HepG2 (cell line): Measurements from ENCODE around the gene RHBDD3. TPM values are rescaled to one million over a fixed set of nuclear protein-coding genes. Genes with fewer than 3 reads are reported as not detected.

ENCODE experiments used
- DR1 ChIP-seq: sonication (generic); formaldehyde crosslinking; IDR thresholded peaks from 2 replicates; pipeline ENCODE4 v1.8.0; 2021; ENCODE audit warnings: mild to moderate bottlenecking, missing genetic modification reagents, inconsistent platforms
- ELF3 ChIP-seq: IDR thresholded peaks from 2 replicates; pipeline ENCODE4 v1.6.1; 2016; ENCODE audit warnings: missing genetic modification reagents, missing compliant biosample characterization
- GATAD1 ChIP-seq: IDR thresholded peaks from 2 replicates; pipeline ENCODE4 v1.6.1; 2016; ENCODE audit warnings: missing genetic modification reagents, missing compliant biosample characterization
- GPBP1L1 ChIP-seq: sonication (generic); formaldehyde crosslinking; IDR thresholded peaks from 2 replicates; pipeline ENCODE4 v1.5.0; 2020; ENCODE audit warnings: mild to moderate bottlenecking, missing genetic modification reagents
- JUN ChIP-seq: sonication (generic); formaldehyde crosslinking; IDR thresholded peaks from 2 replicates; pipeline ENCODE4 v1.4.0; 2020; ENCODE audit warnings: mild to moderate bottlenecking, missing genetic modification reagents
- KLF15 ChIP-seq: sonication (generic); formaldehyde crosslinking; IDR thresholded peaks from 2 replicates; pipeline ENCODE4 v1.8.1; 2023; ENCODE audit warnings: borderline replicate concordance, mild to moderate bottlenecking, inconsistent platforms, missing genetic modification reagents, mixed read lengths
- MAZ ChIP-seq, 2 experiments: sonication (generic) in 1 of 2; formaldehyde crosslinking in 1 of 2; IDR thresholded peaks; 2 replicates each; pipeline versions ENCODE4 v1.5.0 to v1.6.1; 2012 to 2020; ENCODE audit warnings: low read depth in 2 of 2, mild to moderate bottlenecking in 2 of 2, borderline replicate concordance in 1 of 2, improper control_type of control experiment in 1 of 2, low read length in 1 of 2, missing genetic modification reagents in 1 of 2, moderate library complexity in 1 of 2
- MNT ChIP-seq: fragments of 450-650 bp; IDR thresholded peaks from 2 replicates; pipeline ENCODE4 v1.6.1; 2016
- MXD3 ChIP-seq: IDR thresholded peaks from 2 replicates; pipeline ENCODE4 v1.6.1; 2016; ENCODE audit warnings: mild to moderate bottlenecking, missing biosample characterization, missing genetic modification reagents
- NCOA2 ChIP-seq: sonication (generic); formaldehyde crosslinking; IDR thresholded peaks from 2 replicates; pipeline ENCODE4 v1.8.0; 2022; ENCODE audit warnings: inconsistent platforms
- NFRKB ChIP-seq: fragments of 450-650 bp; IDR thresholded peaks from 2 replicates; pipeline ENCODE4 v1.6.1; 2017
- PHF20 ChIP-seq: sonication (generic); formaldehyde crosslinking; IDR thresholded peaks from 2 replicates; pipeline ENCODE4 v1.5.0; 2020; ENCODE audit warnings: mild to moderate bottlenecking, missing genetic modification reagents
- SOX5 ChIP-seq: IDR thresholded peaks from 2 replicates; pipeline ENCODE4 v1.6.1; 2016; ENCODE audit warnings: borderline replicate concordance
- SRSF1 ChIP-seq: fragments of 200-400 bp; formaldehyde crosslinking; optimal IDR thresholded peaks from 2 replicates; pipeline ENCODE3; 2017; ENCODE audit warnings: mild to moderate bottlenecking, low read depth, low read length, moderate library complexity
- THRA ChIP-seq: sonication (generic); formaldehyde crosslinking; IDR thresholded peaks from 2 replicates; pipeline ENCODE4 v1.4.0; 2020; ENCODE audit warnings: missing genetic modification reagents, borderline replicate concordance
- ZNF281 ChIP-seq: sonication (generic); formaldehyde crosslinking; IDR thresholded peaks from 2 replicates; pipeline ENCODE4 v1.4.0; 2020; ENCODE audit warnings: missing genetic modification reagents, borderline replicate concordance
- ZNF331 ChIP-seq: sonication (generic); formaldehyde crosslinking; IDR thresholded peaks from 2 replicates; pipeline ENCODE4 v1.4.0; 2020; ENCODE audit warnings: missing genetic modification reagents
- ZNF674 ChIP-seq: sonication (generic); formaldehyde crosslinking; IDR thresholded peaks from 2 replicates; pipeline ENCODE4 v1.5.0; 2020; ENCODE audit warnings: low read depth, mild to moderate bottlenecking, missing genetic modification reagents
- ZNF784 ChIP-seq: sonication (generic); formaldehyde crosslinking; IDR thresholded peaks from 2 replicates; pipeline ENCODE4 v1.5.1; 2020; ENCODE audit warnings: missing genetic modification reagents, mild to moderate bottlenecking, borderline replicate concordance
- polyA plus RNA-seq, 8 experiments: library from polyadenylated mRNA; depleted of rRNA in 3 of 8; stranded (reverse) in 7 of 8; unstranded in 1 of 8; fragments of >200 nt; fragmentation: Illumina TruSeq in 4 of 8; extraction: Trizol in 4 of 8; gene quantifications; 2 replicates each; pipeline versions ENCODE4 v1.2.1 to v1.2.3, GENCODE V29; 2011 to 2016; ENCODE audit warnings: low read depth in 4 of 8, missing spikeins in 1 of 8, mixed read lengths in 1 of 8; ENCODE audit not compliant: insufficient read depth in 1 of 8
- total RNA-seq, 5 experiments: library from RNA; depleted of rRNA; stranded (reverse); fragments of >200 nt; fragmentation: Illumina TruSeq; extraction: Trizol; gene quantifications; 2 replicates each; pipeline ENCODE4 v1.2.3, GENCODE V29; 2016; ENCODE audit warnings: low read depth in 1 of 5

Gene RHBDD3
- total and polyA plus RNA-seq, 2 of the 13 experiments (the other 11 are each of a cell fraction or from before 2014, with no cell fraction given), result 12.1 to 26.7 TPM

- TF ChIP-seq PHF20 (no peak), NFRKB (no peak), THRA (peak; percentile 23; the same call in 1 of the 2 replicates), MXD3 (CRISPR knock-in tag) (0 out of 2 replicates have a peak, but pooled peaks have one; percentile 30), ZNF784 (CRISPR knock-in tag) (no peak), JUN (no peak), NCOA2 (CRISPR knock-in tag) (peak; percentile 21; the same call in 1 of the 2 replicates), GPBP1L1 (CRISPR knock-in tag) (no peak), SRSF1 (no peak), SOX5 (CRISPR knock-in tag) (peak; percentile 32; the same call in 1 of the 2 replicates), ZNF331 (CRISPR knock-in tag) (0 out of 2 replicates have a peak, but pooled peaks have one; percentile 10), KLF15 (CRISPR knock-in tag) (no peak; the same call in 1 of the 2 replicates), ZNF674 (CRISPR knock-in tag) (no peak), GATAD1 (no peak), MAZ (IDR thresholded peaks at IDR 0.05; ENCODE audit: borderline replicate concordance, low read depth, low read length) (no peak), MAZ (CRISPR knock-in tag; IDR thresholded peaks at IDR 0.05; ENCODE audit: low read depth) (no peak), DR1 (CRISPR knock-in tag) (0 out of 2 replicates have a peak, but pooled peaks have one; percentile 18), ZNF281 (peak; percentile 50; the same call in 1 of the 2 replicates), MNT (peak; percentile 17; the same call in 1 of the 2 replicates), ELF3 (peak; percentile 78; the same call in 1 of the 2 replicates)
Measured at GRCh38 chr22:29231971-29232959, 35.5 kb downstream of the RHBDD3 start (continued).
